DOHH2 (cell line): ENCODE data around the gene MACROD2.

ENCODE experiments used
- CTCF ChIP-seq: fragments of 200-600 bp; sonication (generic); IDR thresholded peaks from one replicate; pipeline ENCODE4 v1.5.1; 2014; ENCODE audit warnings: antibody characterized with exemption, mild to moderate bottlenecking, low read depth, low read length; ENCODE audit not compliant: poor library complexity, severe bottlenecking
- EZH2phosphoT487 ChIP-seq: fragments of 200-600 bp; sonication (generic); IDR thresholded peaks from 2 replicates; pipeline ENCODE4 v1.6.1; 2017; ENCODE audit warnings: borderline replicate concordance, mild to moderate bottlenecking, antibody characterized with exemption, low read length, moderate library complexity, mixed read lengths

- TF ChIP-seq CTCF (no peak), EZH2phosphoT487 (no peak)
These were observed 763.0 kb downstream of the MACROD2 start for GRCh38 chr20:14758356-14758755.
